ENCODE data around the gene ARID5A.
"Not testable (repeated sequence)": the region's sequence is repeated elsewhere in the genome, so short reads cannot be mapped to it uniquely, and the experiment has no call there.

Gene ARID5A

GRCh38 chr2:96553957-96554292 is 17.4 kb downstream of the ARID5A start:
- in situ Hi-C loops (cut with HindIII; ENCODE audit: low sequenced_read_pairs) = not testable (repeated sequence)

- in situ Hi-C loops (cut with HindIII; ENCODE audit: low sequenced_read_pairs) = no loop called here
Observed at GRCh38 chr2:96554293-96555145, 18.0 kb downstream of the ARID5A start.

- in situ Hi-C loops (cut with HindIII; ENCODE audit: low sequenced_read_pairs) = no loop called here
Observed at GRCh38 chr2:96555146-96555610, 18.6 kb downstream of the ARID5A start.

GRCh38 chr2:96556441-96557330 is 20.1 kb downstream of the ARID5A start:
- in situ Hi-C loops (cut with HindIII; ENCODE audit: low sequenced_read_pairs) = no loop called here

GRCh38 chr2:96557421-96557820 is 20.9 kb downstream of the ARID5A start:
- in situ Hi-C loops (cut with HindIII; ENCODE audit: low sequenced_read_pairs) = not testable (repeated sequence)

GRCh38 chr2:96558061-96558460 is 21.5 kb downstream of the ARID5A start:
- in situ Hi-C loops (cut with HindIII; ENCODE audit: low sequenced_read_pairs) = no loop called here

GRCh38 chr2:96558485-96558884 is 21.9 kb downstream of the ARID5A start:
- in situ Hi-C loops (cut with HindIII; ENCODE audit: low sequenced_read_pairs) = no loop called here

GRCh38 chr2:96564026-96564425 is 27.5 kb downstream of the ARID5A start:
- in situ Hi-C loops (cut with HindIII; ENCODE audit: low sequenced_read_pairs) = no loop called here

GRCh38 chr2:96564563-96564962 is 28.0 kb downstream of the ARID5A start:
- in situ Hi-C loops (cut with HindIII; ENCODE audit: low sequenced_read_pairs) = no loop called here

- in situ Hi-C loops (cut with HindIII; ENCODE audit: low sequenced_read_pairs) = no loop called here
Observed at GRCh38 chr2:96565111-96565510, 28.6 kb downstream of the ARID5A start.

- in situ Hi-C loops (cut with HindIII; ENCODE audit: low sequenced_read_pairs) = no loop called here
Observed at GRCh38 chr2:96568094-96568493, 31.5 kb downstream of the ARID5A start.

GRCh38 chr2:96574364-96574763 is 37.8 kb downstream of the ARID5A start:
- in situ Hi-C loops (cut with HindIII; ENCODE audit: low sequenced_read_pairs) = no loop called here

GRCh38 chr2:96575785-96576456 is 39.4 kb downstream of the ARID5A start:
- in situ Hi-C loops (cut with HindIII; ENCODE audit: low sequenced_read_pairs) = no loop called here

GRCh38 chr2:96577501-96577900 is 40.9 kb downstream of the ARID5A start:
- in situ Hi-C loops (cut with HindIII; ENCODE audit: low sequenced_read_pairs) = no loop called here

GRCh38 chr2:96578731-96579130 is 42.2 kb downstream of the ARID5A start:
- in situ Hi-C loops (cut with HindIII; ENCODE audit: low sequenced_read_pairs) = no loop called here

GRCh38 chr2:96579422-96579821 is 42.9 kb downstream of the ARID5A start:
- in situ Hi-C loops (cut with HindIII; ENCODE audit: low sequenced_read_pairs) = no loop called here

GRCh38 chr2:96580771-96581170 is 44.2 kb downstream of the ARID5A start:
- in situ Hi-C loops (cut with HindIII; ENCODE audit: low sequenced_read_pairs) = no loop called here

- in situ Hi-C loops (cut with HindIII; ENCODE audit: low sequenced_read_pairs) = no loop called here
Observed at GRCh38 chr2:96584017-96584416, 47.5 kb downstream of the ARID5A start.

- in situ Hi-C loops (cut with HindIII; ENCODE audit: low sequenced_read_pairs) = no loop called here
Observed at GRCh38 chr2:96587843-96588242, 51.3 kb downstream of the ARID5A start.

GRCh38 chr2:96591054-96591453 is 54.5 kb downstream of the ARID5A start:
- in situ Hi-C loops (cut with HindIII; ENCODE audit: low sequenced_read_pairs) = loop anchor here (10.0 kb wide), 1 partner anchor 224 kb away; the partner anchor contains the start of gene CNNM3

- in situ Hi-C loops (cut with HindIII; ENCODE audit: low sequenced_read_pairs) = loop anchor here (10.0 kb wide), 1 partner anchor 223 kb away; the partner anchor contains the start of gene CNNM3
Observed at GRCh38 chr2:96591494-96591893, 54.9 kb downstream of the ARID5A start.
